Transverse colon (tissue), 3 donors: ENCODE measurements around the gene CTNND2.

Experiments used
- EP300 ChIP-seq: sonication (generic); formaldehyde crosslinking; IDR thresholded peaks from one replicate; pipeline ENCODE4 v1.6.1; 2017; ENCODE audit warnings: antibody characterized with exemption, low read depth
- POLR2A ChIP-seq: fragments of 450-650 bp; IDR thresholded peaks from one replicate; pipeline ENCODE4 v1.6.1; 2016; ENCODE audit warnings: antibody characterized with exemption, mild to moderate bottlenecking, moderate library complexity
- TF ChIP-seq, protein P1 (sequence below), 5 experiments: fragments of 200-600 bp in 3 of 5; fragments of 450-650 bp in 2 of 5; sonication (generic) in 3 of 5; IDR thresholded peaks; 1 replicate in 2 of 5; 2 replicates in 3 of 5; pipeline ENCODE4 v1.5.1; 2016 to 2017; ENCODE audit warnings: antibody characterized with exemption in 5 of 5, inconsistent platforms in 3 of 5, mild to moderate bottlenecking in 2 of 5, moderate library complexity in 1 of 5

DNA sequence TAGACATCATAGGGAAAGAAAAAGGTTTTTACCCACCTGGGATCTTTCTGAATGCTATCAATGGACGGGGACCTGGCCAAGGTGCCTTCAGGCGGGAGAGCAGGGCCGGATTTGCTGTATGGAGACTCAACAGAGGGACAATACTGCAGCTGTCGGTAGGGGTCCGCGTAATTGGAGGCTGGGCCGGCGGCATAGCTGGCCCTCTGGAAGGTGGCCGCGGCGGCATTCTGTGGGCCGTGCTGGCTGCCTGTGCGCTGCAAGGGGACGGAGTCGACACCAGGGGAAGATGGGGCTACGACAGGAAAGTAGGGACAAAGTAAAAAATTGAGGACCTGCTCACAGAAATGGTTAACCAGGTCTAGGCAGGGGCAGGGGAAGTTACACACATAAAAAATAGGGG is 557.9 kb downstream of the CTNND2 start:
- TF ChIP-seq POLR2A: no peak
- TF ChIP-seq, protein P1, sequence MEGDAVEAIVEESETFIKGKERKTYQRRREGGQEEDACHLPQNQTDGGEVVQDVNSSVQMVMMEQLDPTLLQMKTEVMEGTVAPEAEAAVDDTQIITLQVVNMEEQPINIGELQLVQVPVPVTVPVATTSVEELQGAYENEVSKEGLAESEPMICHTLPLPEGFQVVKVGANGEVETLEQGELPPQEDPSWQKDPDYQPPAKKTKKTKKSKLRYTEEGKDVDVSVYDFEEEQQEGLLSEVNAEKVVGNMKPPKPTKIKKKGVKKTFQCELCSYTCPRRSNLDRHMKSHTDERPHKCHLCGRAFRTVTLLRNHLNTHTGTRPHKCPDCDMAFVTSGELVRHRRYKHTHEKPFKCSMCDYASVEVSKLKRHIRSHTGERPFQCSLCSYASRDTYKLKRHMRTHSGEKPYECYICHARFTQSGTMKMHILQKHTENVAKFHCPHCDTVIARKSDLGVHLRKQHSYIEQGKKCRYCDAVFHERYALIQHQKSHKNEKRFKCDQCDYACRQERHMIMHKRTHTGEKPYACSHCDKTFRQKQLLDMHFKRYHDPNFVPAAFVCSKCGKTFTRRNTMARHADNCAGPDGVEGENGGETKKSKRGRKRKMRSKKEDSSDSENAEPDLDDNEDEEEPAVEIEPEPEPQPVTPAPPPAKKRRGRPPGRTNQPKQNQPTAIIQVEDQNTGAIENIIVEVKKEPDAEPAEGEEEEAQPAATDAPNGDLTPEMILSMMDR (IDR thresholded peaks at IDR 0.05): no peak
- no peak for TF ChIP-seq EP300
